Tibial artery (tissue), 4 donors: ENCODE measurements around the gene PDP2.
A peak's percentile ranks its signal among the peaks of the same experiment; 100 is the strongest.
"Not testable (repeated sequence)": the region's sequence is repeated elsewhere in the genome, so short reads cannot be mapped to it uniquely, and the experiment has no call there.

Source experiments
- DNase-seq, 2 donors: peaks; one replicate each; pipeline ENCODE4 v3.0.0-alpha.2; 2019
- H3K27ac ChIP-seq, 2 donors: fragments of 200-600 bp; sonication (generic) in 1 of 2; 1 replicate in 1 of 2; 2 replicates in 1 of 2; pipeline ENCODE4 v1.5.1; 2018 to 2019; ENCODE audit warnings: mild to moderate bottlenecking in 1 of 2
- H3K27me3 ChIP-seq, 2 donors: fragments of 200-600 bp; sonication (generic) in 1 of 2; one replicate each; pipeline versions ENCODE4 v1.5.1 to v1.6.0; 2016 to 2019
- H3K36me3 ChIP-seq, 3 donors: fragments of 200-600 bp; sonication (generic) in 2 of 3; one replicate each; pipeline ENCODE4 v1.5.1; 2016 to 2019; ENCODE audit warnings: mild to moderate bottlenecking in 2 of 3
- H3K4me1 ChIP-seq, 4 donors: fragments of 200-600 bp; sonication (generic) in 2 of 4; 1 replicate in 3 of 4; 2 replicates in 1 of 4; pipeline ENCODE4 v1.5.1; 2016 to 2019
- H3K4me3 ChIP-seq, 2 donors: fragments of 200-600 bp; sonication (generic) in 1 of 2; 1 replicate in 1 of 2; 2 replicates in 1 of 2; pipeline ENCODE4 v1.5.1; 2018 to 2019; ENCODE audit warnings: mild to moderate bottlenecking in 2 of 2
- H3K9me3 ChIP-seq, 3 donors: fragments of 200-600 bp; sonication (generic) in 1 of 3; one replicate each; pipeline ENCODE4 v1.5.1; 2016 to 2019
- CTCF ChIP-seq, 2 experiments: fragments of 200-600 bp in 1 of 2; fragments of 450-650 bp in 1 of 2; IDR thresholded peaks; one replicate each; pipeline ENCODE4 v1.5.1; 2017 to 2019; ENCODE audit warnings: antibody characterized with exemption in 2 of 2, mild to moderate bottlenecking in 1 of 2, moderate library complexity in 1 of 2
- intact Hi-C: fragments of 100-400 bp; cut with DNase I; formaldehyde crosslinking; loops from one replicate; pipeline ENCODE4 v1.15.0; 2023; ENCODE audit warnings: low total_unique reads

Gene PDP2

GRCh38 chr16:66895999-66896398 is 15.7 kb downstream of the PDP2 start:
- Histone ChIP-seq H3K4me3 (no peak overlapping the region), H3K27me3 (no peaks in the 10 kb centered on the region), H3K27ac (peak overlapping the region; percentile 86 to 91), H3K4me1 (peaks cover 18 to 60% (median 48%) of the 10 kb centered on the region in 4 donors), H3K36me3 (no peaks in the 10 kb centered on the region), H3K9me3 (no peaks in the 10 kb centered on the region)
- no peak for TF ChIP-seq CTCF (IDR thresholded peaks at IDR 0.05)
- DNase-seq, result no peak
- intact Hi-C loops, result loop anchor here (2.0 kb wide), 1 partner anchor 39 kb away; the partner anchor contains the start of genes CES2 and CIAO2B

GRCh38 chr16:66896682-66897081 is 16.4 kb downstream of the PDP2 start:
- H3K9me3 ChIP-seq, H3K27me3 ChIP-seq, H3K36me3 ChIP-seq, intact Hi-C loops, H3K4me3 ChIP-seq, DNase-seq: not testable (repeated sequence)
- peak overlapping the region; percentile 86 to 91 for H3K27ac ChIP-seq
- H3K4me1 ChIP-seq, result peaks cover 20 to 67% (median 54%) of the 10 kb centered on the region in 4 donors

GRCh38 chr16:66898207-66898606 is 17.9 kb downstream of the PDP2 start:
- Histone ChIP-seq H3K27me3 (no peaks in the 10 kb centered on the region), H3K4me1 (peaks cover 20 to 82% (median 69%) of the 10 kb centered on the region in 4 donors), H3K9me3 (no peaks in the 10 kb centered on the region), H3K27ac (peak overlapping the region; percentile 86 to 91), H3K36me3 (no peaks in the 10 kb centered on the region), H3K4me3 (no peak overlapping the region)
- no peak for TF ChIP-seq CTCF (IDR thresholded peaks at IDR 0.05)
- intact Hi-C loops, result no loop called here
- peak; percentile 79 to 95 for DNase-seq

- peaks cover 20 to 89% (median 76%) of the 10 kb centered on the region in 4 donors for H3K4me1 ChIP-seq
- H3K4me3 ChIP-seq, result no peak overlapping the region
- TF ChIP-seq CTCF (IDR thresholded peaks at IDR 0.05), result no peak
- peak overlapping the region; percentile 86 to 91 for H3K27ac ChIP-seq
- no peak for DNase-seq
- H3K9me3 ChIP-seq, result no peaks in the 10 kb centered on the region
- no peaks in the 10 kb centered on the region for H3K27me3 ChIP-seq
- intact Hi-C loops, result no loop called here
- H3K36me3 ChIP-seq, result no peaks in the 10 kb centered on the region
These were observed 18.6 kb downstream of the PDP2 start for GRCh38 chr16:66898933-66899309.

- no peak for DNase-seq
- peak in 1 of 2 experiments; percentile 27 for TF ChIP-seq CTCF (IDR thresholded peaks at IDR 0.05)
- intact Hi-C loops, result no loop called here
- Histone ChIP-seq H3K4me1 (peaks cover 20 to 94% (median 81%) of the 10 kb centered on the region in 4 donors), H3K27ac (peak overlapping the region; percentile 86 to 91), H3K36me3 (no peaks in the 10 kb centered on the region), H3K4me3 (no peak overlapping the region), H3K27me3 (no peaks in the 10 kb centered on the region), H3K9me3 (no peaks in the 10 kb centered on the region)
These were observed 19.1 kb downstream of the PDP2 start for GRCh38 chr16:66899310-66899944.

- H3K27ac ChIP-seq, result peak overlapping the region; percentile 86 to 91
- H3K9me3 ChIP-seq, result no peaks in the 10 kb centered on the region
- intact Hi-C loops, result no loop called here
- H3K4me1 ChIP-seq, result peaks cover 23 to 99% (median 88%) of the 10 kb centered on the region in 4 donors
- peak in 1 of 2 experiments; percentile 3 for TF ChIP-seq CTCF (IDR thresholded peaks at IDR 0.05)
- no peaks in the 10 kb centered on the region for H3K27me3 ChIP-seq
- DNase-seq, result peak; percentile 86 to 93
- H3K36me3 ChIP-seq, result no peaks in the 10 kb centered on the region
- no peak overlapping the region for H3K4me3 ChIP-seq
These were observed 19.8 kb downstream of the PDP2 start for GRCh38 chr16:66899945-66900710.
